Measurements from ENCODE around the gene C1QA. TPM values are rescaled to one million over a fixed set of nuclear protein-coding genes. Genes with fewer than 3 reads are reported as not detected.

The C1QA gene
- total and polyA plus RNA-seq, 12 donors = 16.4 to 386 (median 34.6) TPM

GRCh38 chr1:22616571-22616970 lies 19.9 kb upstream of the C1QA start:
- DNase-seq = no peak
- no peak for ATAC-seq
- WGBS, 2 donors = 49 to 52% methylated on average over 11 of the region's 11 CpGs
- Histone ChIP-seq H3K27ac (no peak overlapping the region), H3K4me1 (no peaks in the 10 kb centered on the region), H3K9me3 (no peaks in the 10 kb centered on the region), H3K4me3 (no peak overlapping the region), H3K27me3 (peaks cover 0 to 92% (median 75%) of the 10 kb centered on the region in 7 donors), H3K36me3 (no peaks in the 10 kb centered on the region)
- intact Hi-C loops (cut with DNase I) = no loop called here
- TF ChIP-seq, protein P1, sequence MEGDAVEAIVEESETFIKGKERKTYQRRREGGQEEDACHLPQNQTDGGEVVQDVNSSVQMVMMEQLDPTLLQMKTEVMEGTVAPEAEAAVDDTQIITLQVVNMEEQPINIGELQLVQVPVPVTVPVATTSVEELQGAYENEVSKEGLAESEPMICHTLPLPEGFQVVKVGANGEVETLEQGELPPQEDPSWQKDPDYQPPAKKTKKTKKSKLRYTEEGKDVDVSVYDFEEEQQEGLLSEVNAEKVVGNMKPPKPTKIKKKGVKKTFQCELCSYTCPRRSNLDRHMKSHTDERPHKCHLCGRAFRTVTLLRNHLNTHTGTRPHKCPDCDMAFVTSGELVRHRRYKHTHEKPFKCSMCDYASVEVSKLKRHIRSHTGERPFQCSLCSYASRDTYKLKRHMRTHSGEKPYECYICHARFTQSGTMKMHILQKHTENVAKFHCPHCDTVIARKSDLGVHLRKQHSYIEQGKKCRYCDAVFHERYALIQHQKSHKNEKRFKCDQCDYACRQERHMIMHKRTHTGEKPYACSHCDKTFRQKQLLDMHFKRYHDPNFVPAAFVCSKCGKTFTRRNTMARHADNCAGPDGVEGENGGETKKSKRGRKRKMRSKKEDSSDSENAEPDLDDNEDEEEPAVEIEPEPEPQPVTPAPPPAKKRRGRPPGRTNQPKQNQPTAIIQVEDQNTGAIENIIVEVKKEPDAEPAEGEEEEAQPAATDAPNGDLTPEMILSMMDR (IDR thresholded peaks at IDR 0.05) = no peak

- Histone ChIP-seq H3K27me3 (peaks cover 0 to 94% (median 84%) of the 10 kb centered on the region in 7 donors), H3K4me3 (no peak overlapping the region), H3K36me3 (no peaks in the 10 kb centered on the region), H3K9me3 (no peaks in the 10 kb centered on the region), H3K4me1 (no peaks in the 10 kb centered on the region), H3K27ac (no peak overlapping the region)
- TF ChIP-seq, protein P1 (IDR thresholded peaks at IDR 0.05) = no peak
- ATAC-seq = no peak
- WGBS, 2 donors = 45% methylated on average over 16 of the region's 16 CpGs
- DNase-seq = no peak
- intact Hi-C loops (cut with DNase I) = no loop called here
Measured at GRCh38 chr1:22618056-22618455, 18.4 kb upstream of the C1QA start.

GRCh38 chr1:22619252-22619651 lies 17.2 kb upstream of the C1QA start:
- TF ChIP-seq, protein P1 (IDR thresholded peaks at IDR 0.05) = no peak
- DNase-seq = no peak
- H3K27ac ChIP-seq = no peak overlapping the region
- H3K27me3 ChIP-seq = peaks cover 0 to 89% (median 87%) of the 10 kb centered on the region in 7 donors
- intact Hi-C loops (cut with DNase I) = no loop called here
- ATAC-seq = no peak
- H3K4me3 ChIP-seq = no peak overlapping the region
- 74 to 79% methylated on average over 7 of the region's 7 CpGs for WGBS, 2 donors
- no peaks in the 10 kb centered on the region for H3K36me3 ChIP-seq
- H3K9me3 ChIP-seq = no peaks in the 10 kb centered on the region
- no peaks in the 10 kb centered on the region for H3K4me1 ChIP-seq

DNA sequence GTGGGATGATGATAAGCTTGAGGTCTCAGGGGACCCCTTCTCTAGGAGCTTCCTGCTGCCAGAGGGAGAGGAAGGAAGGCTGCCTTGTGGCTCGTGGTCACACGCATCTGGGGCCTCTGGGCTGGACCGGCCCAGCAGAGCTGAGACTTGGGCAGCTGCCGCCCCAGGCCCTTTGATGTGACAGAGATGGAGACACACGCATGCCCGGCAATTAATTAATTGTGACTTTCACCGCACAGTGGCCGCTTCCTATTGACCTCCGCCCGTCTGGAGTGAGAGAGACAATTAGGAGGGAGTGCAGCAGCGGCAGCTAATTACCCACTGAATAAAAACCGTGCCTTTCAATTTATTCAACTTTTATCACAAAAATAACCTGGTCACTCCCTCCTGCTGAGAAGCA lies 16.6 kb upstream of the C1QA start:
- H3K4me1 ChIP-seq = no peaks in the 10 kb centered on the region
- 58 to 69% methylated on average over 12 of the region's 12 CpGs for WGBS, 2 donors
- H3K36me3 ChIP-seq = no peaks in the 10 kb centered on the region
- TF ChIP-seq, protein P1 (IDR thresholded peaks at IDR 0.05) = no peak
- no peaks in the 10 kb centered on the region for H3K9me3 ChIP-seq
- no peak overlapping the region for H3K27ac ChIP-seq
- intact Hi-C loops (cut with DNase I) = no loop called here
- peaks cover 0 to 93% (median 87%) of the 10 kb centered on the region in 7 donors for H3K27me3 ChIP-seq
- no peak overlapping the region for H3K4me3 ChIP-seq
- no peak for DNase-seq
- no peak for ATAC-seq

Measured in heart right ventricle (tissue), 16 donors.